Psoas muscle (tissue), 8 donors: Measurements from ENCODE around the gene RAB40B. TPM values are rescaled to one million over a fixed set of nuclear protein-coding genes. Genes with fewer than 3 reads are reported as not detected.
A peak's percentile ranks its signal among the peaks of the same experiment; 100 is the strongest.

Experiments used
- ATAC-seq, 4 donors: fragments of 200-7000 bp; cut with Tn5 transposase; one replicate each; pipeline ENCODE4 v1.9.1; 2020; ENCODE audit warnings: moderate library complexity in 3 of 4, mild to moderate bottlenecking in 2 of 4
- DNase-seq, 2 donors: peaks; one replicate each; pipeline ENCODE4 v3.0.0-alpha.2; 2020
- H3K27ac ChIP-seq: fragments of 200-600 bp; one replicate; pipeline ENCODE4 v1.8.0; 2022
- H3K27me3 ChIP-seq, 3 donors: fragments of 200-600 bp in 1 of 3; one replicate each; pipeline versions ENCODE4 v1.6.1 to v1.8.0; 2013 to 2022; ENCODE audit warnings: low read length in 2 of 3, mild to moderate bottlenecking in 2 of 3, moderate library complexity in 1 of 3; ENCODE audit not compliant: insufficient read depth in 3 of 3
- H3K36me3 ChIP-seq, 2 donors: fragments of 200-600 bp in 1 of 2; one replicate each; pipeline versions ENCODE4 v1.6.1 to v1.8.0; 2013 to 2022; ENCODE audit warnings: low read depth in 1 of 2, mild to moderate bottlenecking in 1 of 2, moderate library complexity in 1 of 2; ENCODE audit not compliant: insufficient read depth in 1 of 2
- H3K4me1 ChIP-seq: fragments of 200-600 bp; one replicate; pipeline ENCODE4 v1.8.0; 2022
- H3K4me3 ChIP-seq: fragments of 200-600 bp; one replicate; pipeline ENCODE4 v1.8.0; 2022; ENCODE audit warnings: mild to moderate bottlenecking
- H3K9me3 ChIP-seq: fragments of 200-600 bp; one replicate; pipeline ENCODE4 v1.8.0; 2022
- WGBS, 3 donors: extraction: QIAGEN DNeasy Blood & Tissue Kit; methylation state at CpG; one replicate each; pipeline versions ENCODE4 v1.1.6 to v1.1.7; 2013; 5-methylcytosine and 5-hydroxymethylcytosine counted together
- intact Hi-C, 2 donors: fragments of 100-400 bp; cut with DNase I; formaldehyde crosslinking; loops; one replicate each; pipeline versions ENCODE4 v1.11.0 to v1.14.2; 2022
- polyA plus RNA-seq, 3 donors: library from polyadenylated mRNA; stranded (reverse); fragments of 200-250 nt; gene quantifications; one replicate each; pipeline ENCODE4 v1.2.3, GENCODE V29; 2013
- total RNA-seq, 4 donors: library from RNA; stranded (reverse); fragmentation: NEBNext Ultra II Directional in 2 of 4; extraction: Animal tissue kit (Norgen Biotek cat#: 25700) in 2 of 4; gene quantifications; one replicate each; pipeline versions ENCODE4 v1.2.1 to v1.2.4, GENCODE V29; 2021 to 2023
- TF ChIP-seq, protein P1 (sequence below): fragments of 200-600 bp; IDR thresholded peaks from one replicate; pipeline ENCODE4 v1.8.0; 2022; ENCODE audit warnings: antibody characterized with exemption
- donor health status: healthy with polysubstance abuse.
- donor health status: DM: no; HTN: no; CAD: no; lungs with moderate emphysema.
- donor health status: Bipolar disorder and iron deficiency.
- donor health status: healthy.
- donor health status: DM: yes; HTN: yes; CAD: no.
- donor health status: DM: no; HTN: no; CAD: no.
- donor health status: DM: no; HTN: no; CAD: no.
- donor health status: DM: yes; HTN: yes; CAD: no.

RAB40B gene
- total and polyA plus RNA-seq, 7 donors: 3.9 to 42.9 (median 19.4) TPM

DNA sequence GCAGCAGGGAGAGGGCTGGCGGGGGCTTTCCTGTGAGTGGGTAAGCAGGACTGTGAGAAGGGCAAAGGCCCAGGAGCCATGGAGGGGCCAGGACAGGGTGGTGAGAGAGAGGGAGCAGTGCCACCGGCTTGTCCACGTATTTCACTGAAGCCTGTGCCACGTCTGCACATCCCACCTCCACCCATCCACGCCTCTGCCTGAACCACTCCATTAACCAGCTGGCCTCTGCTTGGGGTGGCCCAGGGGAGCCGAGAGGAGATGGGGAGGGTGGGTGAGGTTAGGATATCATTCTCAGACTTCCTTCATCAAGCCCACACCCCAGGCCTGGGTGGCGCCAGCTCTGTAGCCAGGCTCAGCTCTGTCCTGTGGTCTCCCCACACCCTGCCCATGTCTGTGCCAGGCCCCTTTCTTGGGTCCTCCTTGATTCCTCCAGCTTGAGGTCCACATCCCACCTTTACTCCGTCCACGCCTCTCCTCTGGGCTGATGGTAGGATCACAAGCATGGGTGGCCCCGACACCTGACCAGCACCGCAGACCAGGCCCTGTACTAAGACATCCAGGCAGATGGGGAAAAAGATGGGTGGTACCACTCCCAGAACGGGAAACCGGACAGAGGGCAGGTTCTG is 33.7 kb upstream of the RAB40B start:
- Histone ChIP-seq H3K9me3 (peaks cover 5% of the 10 kb centered on the region), H3K27ac (no peak overlapping the region), H3K36me3 (peaks cover 0 to 48% of the 10 kb centered on the region in 2 donors), H3K4me3 (no peak overlapping the region), H3K4me1 (peaks cover 10% of the 10 kb centered on the region), H3K27me3 (no peaks in the 10 kb centered on the region)
- TF ChIP-seq, protein P1, sequence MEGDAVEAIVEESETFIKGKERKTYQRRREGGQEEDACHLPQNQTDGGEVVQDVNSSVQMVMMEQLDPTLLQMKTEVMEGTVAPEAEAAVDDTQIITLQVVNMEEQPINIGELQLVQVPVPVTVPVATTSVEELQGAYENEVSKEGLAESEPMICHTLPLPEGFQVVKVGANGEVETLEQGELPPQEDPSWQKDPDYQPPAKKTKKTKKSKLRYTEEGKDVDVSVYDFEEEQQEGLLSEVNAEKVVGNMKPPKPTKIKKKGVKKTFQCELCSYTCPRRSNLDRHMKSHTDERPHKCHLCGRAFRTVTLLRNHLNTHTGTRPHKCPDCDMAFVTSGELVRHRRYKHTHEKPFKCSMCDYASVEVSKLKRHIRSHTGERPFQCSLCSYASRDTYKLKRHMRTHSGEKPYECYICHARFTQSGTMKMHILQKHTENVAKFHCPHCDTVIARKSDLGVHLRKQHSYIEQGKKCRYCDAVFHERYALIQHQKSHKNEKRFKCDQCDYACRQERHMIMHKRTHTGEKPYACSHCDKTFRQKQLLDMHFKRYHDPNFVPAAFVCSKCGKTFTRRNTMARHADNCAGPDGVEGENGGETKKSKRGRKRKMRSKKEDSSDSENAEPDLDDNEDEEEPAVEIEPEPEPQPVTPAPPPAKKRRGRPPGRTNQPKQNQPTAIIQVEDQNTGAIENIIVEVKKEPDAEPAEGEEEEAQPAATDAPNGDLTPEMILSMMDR: no peak
- ATAC-seq (no peak), DNase-seq (no peak)
- 92 to 95% (median 93%) methylated on average over 12 to 13 of the region's 13 CpGs for WGBS, 3 donors
- intact Hi-C loops: no loop called here

DNA sequence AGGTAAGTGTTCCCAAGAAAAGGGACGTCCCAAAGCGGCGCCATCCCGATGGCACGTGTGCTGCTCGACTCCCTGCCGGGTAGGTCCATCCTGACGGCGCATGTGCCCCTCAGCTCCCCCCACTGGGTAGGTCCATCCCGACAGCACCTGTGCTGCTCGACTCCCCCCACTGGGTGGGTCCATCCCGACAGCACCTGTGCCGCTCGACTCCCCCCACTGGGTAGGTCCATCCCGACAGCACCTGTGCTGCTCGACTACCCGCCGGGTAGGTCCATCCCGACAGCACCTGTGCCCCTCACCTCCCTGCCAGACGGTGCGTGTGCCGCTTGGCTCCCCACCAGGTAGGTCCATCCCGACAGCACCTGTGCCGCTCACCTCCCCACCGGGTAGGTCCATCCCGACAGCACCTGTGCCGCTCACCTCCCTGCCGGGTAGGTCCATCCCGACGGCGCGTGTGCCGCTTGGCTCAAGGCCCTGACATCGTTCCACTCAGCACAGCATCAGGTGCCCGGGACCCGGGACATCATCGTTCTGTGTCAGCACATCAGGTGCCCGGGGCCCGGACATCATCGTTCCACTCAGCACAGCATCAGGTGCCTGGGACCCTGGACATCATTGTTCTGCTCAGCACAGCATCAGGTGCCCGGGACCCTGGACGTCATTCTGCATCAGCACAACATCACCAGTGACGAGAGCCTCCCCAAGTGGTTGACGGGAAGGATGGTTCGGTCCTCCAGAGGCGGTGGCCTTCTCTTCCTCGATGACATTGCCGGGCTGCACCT is 31.2 kb upstream of the RAB40B start:
- Histone ChIP-seq H3K4me3 (no peak overlapping the region), H3K9me3 (peaks cover 5% of the 10 kb centered on the region), H3K27me3 (no peaks in the 10 kb centered on the region), H3K4me1 (no peaks in the 10 kb centered on the region), H3K36me3 (peaks cover 5 to 64% of the 10 kb centered on the region in 2 donors), H3K27ac (no peak overlapping the region)
- TF ChIP-seq, protein P1: no peak
- intact Hi-C loops: no loop called here
- no peak for DNase-seq
- WGBS, 3 donors: 86 to 88% (median 88%) methylated on average over 46 to 48 of the region's 48 CpGs
- ATAC-seq: peak in 1 of 4 donors; percentile 9

DNA sequence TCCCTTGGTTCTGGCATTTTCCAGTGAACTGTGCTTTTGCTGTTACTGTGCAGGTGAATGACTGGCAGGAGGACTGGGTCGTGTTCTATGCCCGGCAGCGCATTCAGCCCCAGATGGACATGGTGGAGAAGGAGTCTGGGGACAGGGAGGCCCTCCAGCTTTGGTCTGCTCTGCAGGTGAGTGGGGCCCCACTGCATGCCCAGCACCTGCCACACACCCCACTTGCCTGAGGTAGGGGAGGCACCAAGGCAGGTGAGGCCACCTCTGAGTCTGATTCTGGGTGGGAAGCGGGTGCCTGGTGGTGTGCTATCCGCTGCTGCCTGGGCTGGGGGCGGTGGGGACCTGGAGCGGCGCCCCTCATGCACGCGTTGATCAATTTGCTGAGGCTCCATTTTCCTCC is 27.9 kb upstream of the RAB40B start:
- Histone ChIP-seq H3K4me1 (no peaks in the 10 kb centered on the region), H3K9me3 (no peaks in the 10 kb centered on the region), H3K27me3 (no peaks in the 10 kb centered on the region), H3K27ac (no peak overlapping the region), H3K36me3 (peaks cover 5 to 85% of the 10 kb centered on the region in 2 donors), H3K4me3 (no peak overlapping the region)
- ATAC-seq: no peak
- 95 to 97% (median 95%) methylated on average over 10 of the region's 10 CpGs for WGBS, 3 donors
- TF ChIP-seq, protein P1: no peak
- no peak for DNase-seq
- intact Hi-C loops: no loop called here

DNA sequence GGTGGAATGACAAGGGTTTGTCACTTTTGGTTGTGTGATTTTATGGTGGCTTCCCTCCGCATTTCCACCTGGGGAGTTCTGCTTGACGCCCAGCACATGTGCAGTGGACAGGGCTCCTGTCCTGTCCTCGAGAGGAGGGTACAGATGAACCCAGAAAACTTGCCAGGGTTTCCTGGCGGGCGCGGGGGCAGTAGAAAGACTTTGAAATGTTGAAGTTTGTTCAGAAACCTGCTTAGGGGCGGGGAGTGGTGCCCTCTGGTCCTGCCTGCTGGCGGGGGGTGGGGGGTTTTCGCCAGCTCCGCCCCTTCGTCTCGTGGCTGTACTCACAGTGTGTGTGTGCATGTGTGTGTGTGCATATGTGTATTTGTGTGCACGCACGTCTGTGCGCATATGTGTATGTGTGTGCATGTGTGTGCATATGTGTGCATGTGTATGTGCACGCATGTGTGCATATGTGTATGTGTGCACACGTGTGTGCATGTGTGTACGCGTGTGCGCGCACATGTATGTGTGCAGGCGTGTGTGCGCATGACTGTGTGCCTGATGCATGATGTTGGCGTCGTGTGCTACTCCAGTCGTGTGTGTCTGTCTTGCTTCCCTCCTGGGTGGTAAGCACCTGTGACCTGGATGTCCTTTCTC is 24.8 kb upstream of the RAB40B start:
- no peaks in the 10 kb centered on the region for H3K9me3 ChIP-seq
- H3K27ac ChIP-seq: no peak overlapping the region
- TF ChIP-seq, protein P1: no peak
- ATAC-seq (no peak), DNase-seq (no peak)
- WGBS, 3 donors: 87 to 95% (median 91%) methylated on average over 26 of the region's 26 CpGs
- H3K27me3 ChIP-seq: no peaks in the 10 kb centered on the region
- H3K4me3 ChIP-seq: no peak overlapping the region
- intact Hi-C loops: no loop called here
- no peaks in the 10 kb centered on the region for H3K4me1 ChIP-seq
- H3K36me3 ChIP-seq: peaks cover 5 to 83% of the 10 kb centered on the region in 2 donors
